GM10248 (cell line): ENCODE measurements around the gene EVI2B.

Source experiments
- CTCF ChIA-PET: fragments of 300-600 bp; sonication (Branson Sonifier 250); formaldehyde crosslinking; extraction: SDS; loops from one replicate; lab custom pipeline; 2021; ENCODE audit warnings: antibody characterized with exemption; lab: Yijun Ruan, JAX
- POLR2A ChIA-PET: fragments of 350-650 bp; sonication (Branson Sonifier 250); formaldehyde crosslinking; extraction: SDS; loops from one replicate; lab custom pipeline; 2020; ENCODE audit warnings: antibody characterized with exemption; lab: Yijun Ruan, JAX
- DNase-seq: peaks from one replicate; pipeline ENCODE4 v3.0.0; 2012; ENCODE audit errors: extremely low spot score
- TF ChIP-seq, protein P1 (sequence below): IDR thresholded peaks from 2 replicates; pipeline ENCODE4 v1.5.1; 2012; ENCODE audit warnings: mild to moderate bottlenecking, low read depth; ENCODE audit errors: extremely low read depth, missing control alignments, control extremely low read depth

Gene EVI2B

GRCh38 chr17:31307640-31308039 is 6.2 kb downstream of the EVI2B start:
- POLR2A ChIA-PET: no interaction called here
- CTCF ChIA-PET: interaction anchor here (1.3 kb wide), 2 partner anchors 13 to 20 kb away, joined by 3 to 5 read pairs; no protein-coding TSS in a partner anchor
- TF ChIP-seq, protein P1, sequence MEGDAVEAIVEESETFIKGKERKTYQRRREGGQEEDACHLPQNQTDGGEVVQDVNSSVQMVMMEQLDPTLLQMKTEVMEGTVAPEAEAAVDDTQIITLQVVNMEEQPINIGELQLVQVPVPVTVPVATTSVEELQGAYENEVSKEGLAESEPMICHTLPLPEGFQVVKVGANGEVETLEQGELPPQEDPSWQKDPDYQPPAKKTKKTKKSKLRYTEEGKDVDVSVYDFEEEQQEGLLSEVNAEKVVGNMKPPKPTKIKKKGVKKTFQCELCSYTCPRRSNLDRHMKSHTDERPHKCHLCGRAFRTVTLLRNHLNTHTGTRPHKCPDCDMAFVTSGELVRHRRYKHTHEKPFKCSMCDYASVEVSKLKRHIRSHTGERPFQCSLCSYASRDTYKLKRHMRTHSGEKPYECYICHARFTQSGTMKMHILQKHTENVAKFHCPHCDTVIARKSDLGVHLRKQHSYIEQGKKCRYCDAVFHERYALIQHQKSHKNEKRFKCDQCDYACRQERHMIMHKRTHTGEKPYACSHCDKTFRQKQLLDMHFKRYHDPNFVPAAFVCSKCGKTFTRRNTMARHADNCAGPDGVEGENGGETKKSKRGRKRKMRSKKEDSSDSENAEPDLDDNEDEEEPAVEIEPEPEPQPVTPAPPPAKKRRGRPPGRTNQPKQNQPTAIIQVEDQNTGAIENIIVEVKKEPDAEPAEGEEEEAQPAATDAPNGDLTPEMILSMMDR: no peak
- no peak for DNase-seq

GRCh38 chr17:31299624-31300023 is 14.2 kb downstream of the EVI2B start:
- no peak for DNase-seq
- ChIA-PET POLR2A (no interaction called here), CTCF (no interaction called here)
- TF ChIP-seq, protein P1: no peak

DNA sequence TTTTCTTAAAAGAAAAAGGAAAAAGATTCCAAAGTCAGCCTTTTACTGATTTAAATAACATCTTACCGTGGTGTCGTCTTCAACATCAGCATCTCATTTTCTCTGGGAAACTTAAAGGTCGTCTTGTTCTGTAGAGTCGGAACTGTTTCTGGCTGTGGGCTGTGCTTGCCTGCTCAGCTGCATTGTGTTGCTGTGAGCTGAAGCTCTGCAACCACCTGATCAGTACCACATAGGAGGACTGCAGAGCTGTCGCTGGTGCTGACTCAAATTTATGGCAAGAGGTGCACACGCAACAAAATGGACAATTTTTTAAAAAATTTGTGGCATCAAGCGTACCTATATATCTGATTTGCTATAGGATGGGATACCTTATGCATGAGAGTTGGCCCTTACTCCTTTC is 16.8 kb downstream of the EVI2B start, which contains the start of gene OMG:
TSS of gene OMG (minus strand) at position 150 of the 400 bp plus-strand sequence. CDS start 908 bp downstream, outside the sequence.
- no peak for DNase-seq
- ChIA-PET CTCF (no interaction called here), POLR2A (no interaction called here)
- TF ChIP-seq, protein P1: no peak

DNA sequence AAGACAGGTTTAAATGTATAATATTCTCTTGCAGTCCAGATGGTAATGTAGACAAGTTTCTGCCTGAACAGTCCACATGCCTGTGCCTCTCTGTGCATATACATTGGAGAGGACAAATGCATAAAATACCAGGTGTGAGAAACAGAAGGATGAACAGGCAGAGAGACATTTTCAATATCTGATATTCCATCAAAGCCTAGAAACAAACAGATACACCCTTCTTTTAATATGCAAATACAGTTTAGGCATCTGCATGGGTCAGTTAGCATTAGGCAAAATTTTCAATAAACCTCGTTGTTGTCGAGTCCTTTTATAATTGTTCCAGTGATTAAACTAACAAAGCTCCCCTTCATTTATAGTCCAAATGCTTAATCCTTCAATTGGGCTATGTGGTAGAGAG is 17.7 kb downstream of the EVI2B start:
- CTCF ChIA-PET: no interaction called here
- TF ChIP-seq, protein P1: no peak
- DNase-seq: no peak
- POLR2A ChIA-PET: no interaction called here

- TF ChIP-seq, protein P1: no peak
- CTCF ChIA-PET: no interaction called here
- no peak for DNase-seq
- POLR2A ChIA-PET: no interaction called here
Observed at GRCh38 chr17:31295489-31295871, 18.4 kb downstream of the EVI2B start.

DNA sequence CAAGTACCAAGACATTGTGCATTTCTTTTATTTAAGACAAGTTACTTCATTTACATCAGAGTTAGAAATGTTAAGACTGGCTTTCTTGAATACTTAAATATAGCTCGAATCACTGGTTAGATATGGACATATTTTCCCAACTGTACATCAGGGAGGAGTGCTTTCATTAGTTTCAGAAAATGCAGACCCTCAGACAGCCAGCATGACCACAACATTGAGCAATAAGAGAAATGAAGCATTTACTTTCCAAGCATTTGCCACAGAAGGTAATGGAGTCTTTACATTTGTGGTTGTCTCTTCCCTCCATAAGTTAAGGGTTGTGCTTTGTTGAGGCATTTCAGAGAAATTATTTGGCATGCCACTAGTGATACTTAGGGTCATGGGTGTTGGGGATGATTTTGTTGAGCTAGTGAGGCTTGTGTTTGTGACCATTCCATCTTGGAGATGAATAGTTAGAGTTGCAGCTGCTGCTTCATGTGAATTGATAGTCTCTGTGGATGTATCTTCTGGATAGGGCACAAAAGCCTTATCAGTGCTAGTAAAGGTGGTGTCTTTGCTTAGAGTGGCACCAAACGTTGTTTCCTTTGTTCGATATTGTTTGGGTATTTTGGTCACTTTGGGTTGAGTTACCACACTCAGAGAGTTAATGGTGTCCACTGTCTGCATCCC is 18.9 kb downstream of the EVI2B start:
- ChIA-PET CTCF (interaction anchor here (1.2 kb wide), 1 partner anchor 12 kb away, joined by 5 read pairs; no protein-coding TSS in a partner anchor), POLR2A (no interaction called here)
- no peak for DNase-seq
- TF ChIP-seq, protein P1: no peak
